B cell (primary cell): ENCODE data around the gene USH2A.

Experiments
- CTCF ChIP-seq: fragments of 200-600 bp; IDR thresholded peaks from one replicate; pipeline ENCODE4 v1.8.0; 2022; ENCODE audit warnings: antibody characterized with exemption, mild to moderate bottlenecking
- EZH2 ChIP-seq: IDR thresholded peaks from 2 replicates; pipeline ENCODE4 v1.6.1; 2012; ENCODE audit warnings: borderline replicate concordance, low read depth, mild to moderate bottlenecking, moderate library complexity, low read length; ENCODE audit not compliant: insufficient read depth, poor library complexity, severe bottlenecking

- TF ChIP-seq CTCF: no peak
- TF ChIP-seq EZH2: no peak
Measured at GRCh38 chr1:216075339-216075738, 347.9 kb downstream of the USH2A start.
